ENCODE data around the gene CNOT8. TPM values are rescaled to one million over a fixed set of nuclear protein-coding genes. Genes with fewer than 3 reads are reported as not detected.

CNOT8 gene
- total and polyA plus RNA-seq, 2 donors (not counting 3 experiments of a cell fraction or from before 2014, with no cell fraction given), result 42.6 to 53.7 TPM

- peaks cover 11 to 27% of the 10 kb centered on the region in 2 experiments for H3K36me3 ChIP-seq (ENCODE audit: control insufficient read depth in 2 of 2, extremely low read depth in 1 of 2, insufficient read depth in 2 of 2, low read length in 2 of 2)
- no peak overlapping the region for H2AFZ ChIP-seq (ENCODE audit: low read depth, low read length)
- POLR2A ChIA-PET, result no interaction called here
- no peak overlapping the region for H3K27ac ChIP-seq (ENCODE audit: insufficient read depth, low read depth, low read length)
- CTCF ChIA-PET, result no interaction called here
- H3K4me1 ChIP-seq (ENCODE audit: control insufficient read depth, extremely low read depth, insufficient read depth, low read length), result peaks cover 3% of the 10 kb centered on the region
- no TSS peak for BruUV-seq (replicated peaks)
- dilution Hi-C loops (cut with MboI; ENCODE audit: extremely low pct_ligation_motif_present, low sequenced_read_pairs) (no loop called here), intact Hi-C loops (cut with micrococcal nuclease) (no loop called here)
- no peak overlapping the region for H3K4me3 ChIP-seq (replicated peaks in 1 of 3; ENCODE audit: insufficient read depth in 1 of 3, low read depth in 1 of 3, low read length in 3 of 3)
- H3K9me3 ChIP-seq (replicated peaks; ENCODE audit: control insufficient read depth, insufficient read depth, low read length), result no peaks in the 10 kb centered on the region
- no peaks in the 10 kb centered on the region for H3K27me3 ChIP-seq (ENCODE audit: control insufficient read depth in 2 of 2, insufficient read depth in 2 of 2, low read length in 2 of 2)
- H3K9ac ChIP-seq (replicated peaks; ENCODE audit: extremely low read depth, insufficient read depth, low read length), result no peak overlapping the region
- H3K79me2 ChIP-seq (ENCODE audit: control insufficient read depth, insufficient read depth, low read length), result no peaks in the 10 kb centered on the region
- H3K9me1 ChIP-seq (replicated peaks; ENCODE audit: control insufficient read depth, extremely low read depth, insufficient read depth, low read length), result no peaks in the 10 kb centered on the region
- no peak overlapping the region for H3K4me2 ChIP-seq (ENCODE audit: insufficient read depth, low read length)
- DNase-seq (ENCODE audit: low read depth, low spot score) (no peak), FAIRE-seq (peak; percentile 62)
- H4K20me1 ChIP-seq (replicated peaks; ENCODE audit: control insufficient read depth, extremely low read depth, insufficient read depth, low read length), result no peaks in the 10 kb centered on the region
- no peak for TF ChIP-seq MYC (IDR thresholded peaks at IDR 0.05; ENCODE audit: low read depth, low read length)
- no peak for TF ChIP-seq CTCF (IDR thresholded peaks at IDR 0.05; ENCODE audit: extremely low read depth in 1 of 2, insufficient read depth in 1 of 2, low read depth in 1 of 2, low read length in 2 of 2)
- no peak for TF ChIP-seq FOS (IDR thresholded peaks at IDR 0.05; ENCODE audit: borderline replicate concordance, insufficient read depth, low read length)
- no peak for TF ChIP-seq GATA2 (IDR thresholded peaks at IDR 0.05; ENCODE audit: insufficient read depth, insufficient read length, low read depth, low read length)
- no peak for TF ChIP-seq POLR2A (IDR thresholded peaks at IDR 0.05; ENCODE audit: low read depth, low read length)
- TF ChIP-seq POLR2AphosphoS5 (IDR thresholded peaks at IDR 0.05; ENCODE audit: insufficient read depth, low read depth, low read length), result no peak
- TF ChIP-seq JUN (IDR thresholded peaks at IDR 0.05; ENCODE audit: borderline replicate concordance, insufficient read depth, insufficient read length, low read depth), result no peak
- no peak for TF ChIP-seq MAX (IDR thresholded peaks at IDR 0.05; ENCODE audit: insufficient read depth, insufficient read length)
- no peak for TF ChIP-seq EZH2 (IDR thresholded peaks at IDR 0.05; ENCODE audit: borderline replicate concordance, low read depth, low read length, severe bottlenecking)
Observed at GRCh38 chr5:154895606-154896561, 37.5 kb downstream of the CNOT8 start.

Data from endothelial cell of umbilical vein (primary cell).